ENCODE measurements around the gene CEP72. TPM values are rescaled to one million over a fixed set of nuclear protein-coding genes. Genes with fewer than 3 reads are reported as not detected.

The CEP72 gene
- polyA plus RNA-seq, 1 donor (not counting 4 experiments of a cell fraction or from before 2014, with no cell fraction given), result 4.5 TPM

DNA sequence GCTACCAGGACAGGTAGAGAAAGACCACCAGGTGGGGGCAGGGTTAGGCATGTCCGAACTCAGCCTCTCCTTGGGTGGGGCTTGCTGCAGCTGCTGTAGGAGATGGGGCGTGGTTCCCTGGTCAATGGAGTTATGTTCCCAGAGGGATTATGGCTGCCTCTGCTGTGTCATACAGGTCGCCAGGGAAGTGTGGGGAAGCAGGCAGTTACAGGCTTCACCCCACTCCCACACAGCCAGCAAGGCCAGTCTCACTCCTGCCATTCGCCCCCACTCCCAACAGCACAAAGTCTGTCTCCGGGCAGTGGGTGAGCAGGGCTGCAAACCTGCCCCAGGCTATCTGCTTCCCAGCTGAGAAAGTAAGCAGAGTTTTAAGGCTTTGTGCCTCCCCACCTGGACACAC, 20.0 kb upstream of the CEP72 start:
- H3K4me1 ChIP-seq (ENCODE audit: control insufficient read depth, extremely low read depth, insufficient read depth, low read length), result peaks cover 3% of the 10 kb centered on the region
- H3K79me2 ChIP-seq (ENCODE audit: control insufficient read depth, insufficient read depth, low read length), result no peaks in the 10 kb centered on the region
- H3K27me3 ChIP-seq (ENCODE audit: control insufficient read depth, extremely low read depth, insufficient read depth, low read length), result peaks cover 13% of the 10 kb centered on the region
- DNase-seq (ENCODE audit: low read depth, low spot score) (no peak), FAIRE-seq (no peak)
- H2AFZ ChIP-seq (ENCODE audit: control insufficient read depth, low read length), result no peak overlapping the region
- no peak overlapping the region for H3K4me2 ChIP-seq (ENCODE audit: control insufficient read depth, extremely low read depth, insufficient read depth, low read depth, low read length)
- no peaks in the 10 kb centered on the region for H3K9me3 ChIP-seq (ENCODE audit: control insufficient read depth, low read depth, low read length)
- no peak for TF ChIP-seq EZH2 (IDR thresholded peaks at IDR 0.05; ENCODE audit: low read length)
- TF ChIP-seq, protein P1, sequence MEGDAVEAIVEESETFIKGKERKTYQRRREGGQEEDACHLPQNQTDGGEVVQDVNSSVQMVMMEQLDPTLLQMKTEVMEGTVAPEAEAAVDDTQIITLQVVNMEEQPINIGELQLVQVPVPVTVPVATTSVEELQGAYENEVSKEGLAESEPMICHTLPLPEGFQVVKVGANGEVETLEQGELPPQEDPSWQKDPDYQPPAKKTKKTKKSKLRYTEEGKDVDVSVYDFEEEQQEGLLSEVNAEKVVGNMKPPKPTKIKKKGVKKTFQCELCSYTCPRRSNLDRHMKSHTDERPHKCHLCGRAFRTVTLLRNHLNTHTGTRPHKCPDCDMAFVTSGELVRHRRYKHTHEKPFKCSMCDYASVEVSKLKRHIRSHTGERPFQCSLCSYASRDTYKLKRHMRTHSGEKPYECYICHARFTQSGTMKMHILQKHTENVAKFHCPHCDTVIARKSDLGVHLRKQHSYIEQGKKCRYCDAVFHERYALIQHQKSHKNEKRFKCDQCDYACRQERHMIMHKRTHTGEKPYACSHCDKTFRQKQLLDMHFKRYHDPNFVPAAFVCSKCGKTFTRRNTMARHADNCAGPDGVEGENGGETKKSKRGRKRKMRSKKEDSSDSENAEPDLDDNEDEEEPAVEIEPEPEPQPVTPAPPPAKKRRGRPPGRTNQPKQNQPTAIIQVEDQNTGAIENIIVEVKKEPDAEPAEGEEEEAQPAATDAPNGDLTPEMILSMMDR (optimal IDR thresholded peaks at IDR 0.05 in 1 of 3, IDR thresholded peaks at IDR 0.05 in 1 of 3, conservative IDR thresholded peaks at IDR 0.05 in 1 of 3; ENCODE audit: extremely low read depth in 1 of 3, insufficient read depth in 2 of 3, low read length in 3 of 3), result no peak
- H3K9me1 ChIP-seq (ENCODE audit: control insufficient read depth, extremely low read depth, insufficient read depth, low read length), result no peaks in the 10 kb centered on the region
- dilution Hi-C loops (cut with MboI; ENCODE audit: extremely low pct_ligation_motif_present, low sequenced_read_pairs), result no loop called here
- H3K36me3 ChIP-seq (ENCODE audit: control insufficient read depth in 2 of 2, extremely low read depth in 1 of 2, insufficient read depth in 2 of 2, low read length in 2 of 2), result no peaks in the 10 kb centered on the region
- no peaks in the 10 kb centered on the region for H4K20me1 ChIP-seq (ENCODE audit: control insufficient read depth, extremely low read depth, insufficient read depth, low read length)
- H3K4me3 ChIP-seq (ENCODE audit: control insufficient read depth in 2 of 3, extremely low read depth in 1 of 3, insufficient read depth in 2 of 3, low read depth in 1 of 3, low read length in 3 of 3), result no peak overlapping the region
- H3K9ac ChIP-seq (ENCODE audit: control insufficient read depth, extremely low read depth, insufficient read depth, low read length), result no peak overlapping the region
- no peak overlapping the region for H3K27ac ChIP-seq (ENCODE audit: control insufficient read depth, insufficient read depth, low read length)

DNA sequence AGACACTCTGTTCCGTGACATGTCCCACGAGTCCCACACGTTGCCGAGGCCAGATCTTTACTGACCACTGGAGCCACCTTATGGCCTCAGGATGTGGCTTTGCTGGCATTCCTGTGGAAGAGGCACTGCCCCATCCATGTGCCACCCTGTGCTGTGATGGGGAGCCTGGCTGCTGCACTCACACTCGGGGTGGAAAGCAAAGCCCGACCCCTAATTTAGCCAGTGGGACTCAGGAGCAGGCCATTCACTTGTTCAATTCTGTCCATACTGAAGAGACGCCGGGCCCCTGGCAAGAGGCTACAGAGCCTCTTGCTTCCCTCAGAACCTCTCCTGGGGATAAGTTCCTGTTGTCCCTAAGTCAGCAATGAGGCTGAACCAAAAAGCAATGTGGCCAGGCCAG, 18.6 kb upstream of the CEP72 start:
- Histone ChIP-seq H3K9me1 (ENCODE audit: control insufficient read depth, extremely low read depth, insufficient read depth, low read length) (no peaks in the 10 kb centered on the region), H3K4me1 (ENCODE audit: control insufficient read depth, extremely low read depth, insufficient read depth, low read length) (peaks cover 3% of the 10 kb centered on the region), H4K20me1 (ENCODE audit: control insufficient read depth, extremely low read depth, insufficient read depth, low read length) (no peaks in the 10 kb centered on the region), H2AFZ (ENCODE audit: control insufficient read depth, low read length) (no peak overlapping the region), H3K4me2 (ENCODE audit: control insufficient read depth, extremely low read depth, insufficient read depth, low read depth, low read length) (no peak overlapping the region), H3K79me2 (ENCODE audit: control insufficient read depth, insufficient read depth, low read length) (no peaks in the 10 kb centered on the region), H3K9ac (ENCODE audit: control insufficient read depth, extremely low read depth, insufficient read depth, low read length) (no peak overlapping the region), H3K27me3 (ENCODE audit: control insufficient read depth, extremely low read depth, insufficient read depth, low read length) (peaks cover 14% of the 10 kb centered on the region), H3K9me3 (ENCODE audit: control insufficient read depth, low read depth, low read length) (no peaks in the 10 kb centered on the region), H3K4me3 (ENCODE audit: control insufficient read depth in 2 of 3, extremely low read depth in 1 of 3, insufficient read depth in 2 of 3, low read depth in 1 of 3, low read length in 3 of 3) (no peak overlapping the region), H3K27ac (ENCODE audit: control insufficient read depth, insufficient read depth, low read length) (no peak overlapping the region), H3K36me3 (ENCODE audit: control insufficient read depth in 2 of 2, extremely low read depth in 1 of 2, insufficient read depth in 2 of 2, low read length in 2 of 2) (no peaks in the 10 kb centered on the region)
- DNase-seq (ENCODE audit: low read depth, low spot score), result no peak
- TF ChIP-seq, protein P1 (optimal IDR thresholded peaks at IDR 0.05 in 1 of 3, IDR thresholded peaks at IDR 0.05 in 1 of 3, conservative IDR thresholded peaks at IDR 0.05 in 1 of 3; ENCODE audit: extremely low read depth in 1 of 3, insufficient read depth in 2 of 3, low read length in 3 of 3), result no peak
- TF ChIP-seq EZH2 (IDR thresholded peaks at IDR 0.05; ENCODE audit: low read length), result no peak
- no peak for FAIRE-seq
- dilution Hi-C loops (cut with MboI; ENCODE audit: extremely low pct_ligation_motif_present, low sequenced_read_pairs), result no loop called here

Data from keratinocyte (primary cell).